Non-pigmented ciliary epithelial cell (primary cell): ENCODE measurements around the gene RIC1.
"Not testable (repeated sequence)": the region's sequence is repeated elsewhere in the genome, so short reads cannot be mapped to it uniquely, and the experiment has no call there.

Source experiments
- DNase-seq: peaks from one replicate; pipeline ENCODE4 v3.0.0-alpha.2; 2010; ENCODE audit warnings: low read depth

Gene RIC1

DNA sequence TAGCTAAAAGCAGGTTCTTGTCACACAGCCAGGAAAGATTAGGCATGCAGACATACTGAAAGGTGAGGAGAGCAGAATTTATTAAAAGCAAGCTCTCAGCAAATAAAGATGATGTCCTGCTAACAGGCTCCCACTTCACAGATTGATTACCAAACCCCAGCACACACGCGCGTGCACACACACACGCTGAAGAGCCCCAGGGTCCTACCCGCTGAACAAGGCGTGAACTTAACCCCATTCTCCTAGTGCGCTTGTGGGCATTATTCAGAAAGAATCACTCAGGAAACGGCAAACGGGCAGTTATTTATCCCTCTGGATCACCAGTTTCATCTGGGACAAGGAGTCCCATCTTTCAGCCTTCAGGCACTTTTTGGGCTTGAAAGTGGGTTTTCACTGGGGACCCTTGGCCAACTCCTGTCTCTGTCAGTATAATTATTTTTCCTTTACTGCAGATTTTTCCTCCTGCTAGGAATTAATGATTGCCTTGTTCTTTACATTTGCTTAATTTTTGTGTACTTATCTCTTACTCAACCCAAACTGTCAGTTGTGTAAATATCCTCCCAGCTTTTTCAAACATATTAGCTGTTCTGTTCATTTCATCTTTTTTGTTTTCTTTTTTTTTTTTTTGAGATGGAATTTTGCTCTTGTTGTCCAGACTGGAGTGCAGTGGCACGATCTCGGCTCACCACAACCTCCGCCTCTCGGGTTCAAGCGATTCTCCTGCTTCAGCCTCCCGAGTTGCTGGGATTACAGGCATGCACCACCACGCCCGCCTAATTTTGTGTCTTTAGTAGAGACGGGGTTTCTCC, 92.6 kb downstream of the RIC1 start:
- DNase-seq, result no peak

DNA sequence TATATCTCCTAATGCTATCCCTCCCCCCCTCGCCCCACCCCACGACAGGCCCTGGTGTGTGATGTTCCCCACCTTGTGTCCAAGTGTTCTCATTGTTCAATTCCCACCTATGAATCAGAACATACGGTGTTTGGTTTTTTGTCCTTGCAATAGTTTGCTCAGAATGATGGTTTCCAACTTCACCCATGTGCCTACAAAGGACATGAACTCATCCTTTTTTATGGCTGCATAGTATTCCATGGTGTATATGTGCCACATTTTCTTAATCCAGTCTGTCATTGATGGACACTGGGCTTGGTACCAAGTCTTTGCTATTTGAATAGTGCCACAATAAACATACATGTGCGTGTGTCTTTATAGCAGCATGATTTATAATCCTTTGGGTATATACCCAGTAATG, 93.8 kb downstream of the RIC1 start:
- DNase-seq, result not testable (repeated sequence)

DNA sequence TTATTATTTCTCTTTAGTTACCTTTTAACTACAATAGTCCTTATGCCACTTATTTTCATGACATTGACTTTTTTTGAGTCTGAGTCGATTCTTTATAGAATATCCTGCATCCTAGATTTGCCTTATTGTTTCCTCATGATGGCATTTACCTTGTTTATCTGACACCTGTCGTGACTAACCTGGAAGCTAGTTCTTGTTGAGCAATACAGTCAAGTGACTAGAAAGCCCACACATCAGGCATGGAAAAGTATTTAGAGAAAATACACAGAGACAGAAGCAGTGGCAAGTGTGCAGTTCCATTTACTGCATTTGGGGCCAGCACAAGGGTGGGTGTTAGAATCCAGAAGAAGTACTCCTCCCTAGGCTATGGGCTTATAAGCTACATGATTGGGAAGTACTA, 106.2 kb downstream of the RIC1 start:
- DNase-seq, result no peak

DNA sequence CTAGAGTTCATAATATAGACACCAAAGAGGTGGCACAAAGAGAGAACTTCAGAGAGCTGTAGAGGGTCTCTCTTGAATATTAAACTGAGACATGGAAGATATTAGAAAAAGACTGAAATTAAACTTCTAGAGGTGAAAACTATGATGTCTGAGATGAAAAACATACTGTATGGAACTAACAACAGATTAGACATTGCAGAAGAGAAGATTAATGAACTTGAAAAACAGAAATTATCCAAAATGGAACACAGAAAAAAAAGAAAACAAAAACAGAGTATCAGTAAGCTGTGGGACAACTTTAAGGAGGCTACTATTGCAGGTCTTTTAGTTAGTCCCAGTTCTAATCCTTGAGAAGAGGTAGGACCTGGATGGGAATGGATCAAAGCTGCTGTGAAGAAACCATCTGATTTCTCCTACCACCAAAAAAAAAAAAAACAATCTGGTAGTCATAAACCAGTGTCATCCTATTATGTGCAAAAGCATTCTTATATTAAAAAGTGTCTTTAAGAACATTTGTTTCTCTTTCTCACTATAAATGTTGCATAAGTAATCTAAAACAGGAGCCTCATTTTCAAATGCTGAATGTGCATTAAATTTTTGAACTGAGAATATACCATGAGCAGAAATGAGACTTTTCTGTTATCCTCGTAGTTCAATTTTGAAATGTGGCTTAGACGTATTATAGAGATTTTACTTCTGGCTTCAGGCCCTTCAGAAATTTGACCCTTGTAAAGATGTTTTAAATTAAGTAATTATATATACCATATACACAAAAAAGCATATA, 107.8 kb downstream of the RIC1 start:
- no peak for DNase-seq

DNA sequence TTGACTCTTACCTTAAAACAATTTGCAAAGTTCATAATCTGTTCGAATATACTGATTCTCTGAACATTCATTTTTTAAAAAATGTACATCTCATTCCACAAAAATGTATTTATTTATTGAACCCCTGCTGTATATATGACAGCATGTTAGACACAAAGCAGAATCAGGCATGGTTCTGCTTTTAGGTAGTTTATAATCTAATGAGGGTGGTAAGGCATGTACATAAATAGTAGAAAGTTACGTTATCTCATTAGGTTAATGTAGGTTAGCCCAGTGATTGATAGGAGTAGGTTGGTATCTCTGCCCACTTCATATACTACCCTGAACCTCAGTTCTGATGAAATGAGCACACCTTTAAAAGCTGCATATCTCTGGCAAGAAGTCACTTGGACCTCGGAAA, 114.2 kb downstream of the RIC1 start:
- DNase-seq, result no peak

DNA sequence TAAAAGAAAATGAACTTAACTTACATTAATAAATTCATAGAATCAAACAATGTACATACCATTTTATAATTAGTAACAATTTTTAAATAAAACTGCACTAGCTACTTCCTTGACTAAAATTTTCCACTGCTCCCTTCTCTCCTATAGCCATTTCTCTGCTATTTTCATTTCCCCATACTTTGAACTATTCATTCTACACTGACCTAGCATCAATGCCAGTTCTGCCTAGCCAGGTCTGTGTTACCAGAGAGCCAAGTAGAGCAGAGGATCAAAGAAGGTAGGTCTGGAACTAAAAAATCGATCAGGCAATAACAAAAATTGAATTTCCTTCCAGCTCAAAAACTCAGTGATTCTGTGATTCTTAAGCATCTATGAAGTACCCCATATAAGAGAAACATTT, 119.5 kb downstream of the RIC1 start:
- no peak for DNase-seq

DNA sequence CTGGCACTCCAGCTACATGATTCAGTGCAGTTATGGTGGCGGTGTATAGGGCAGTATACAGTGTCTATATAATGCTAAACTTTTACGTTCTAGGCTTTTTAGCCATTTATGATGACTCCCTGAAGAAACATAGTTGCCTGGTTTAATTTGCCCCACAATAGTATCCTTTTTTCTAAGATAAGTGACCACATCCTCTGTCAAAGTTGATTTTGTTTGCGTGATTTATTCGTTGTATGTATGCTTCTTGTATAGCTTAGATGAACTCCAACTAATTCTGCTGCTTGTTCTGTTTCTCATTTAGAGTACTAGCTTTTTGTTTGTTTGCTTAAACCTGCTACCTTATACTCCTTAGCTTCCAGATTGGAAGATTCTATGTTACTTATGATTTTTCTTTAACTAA, 120.4 kb downstream of the RIC1 start:
- no peak for DNase-seq

DNA sequence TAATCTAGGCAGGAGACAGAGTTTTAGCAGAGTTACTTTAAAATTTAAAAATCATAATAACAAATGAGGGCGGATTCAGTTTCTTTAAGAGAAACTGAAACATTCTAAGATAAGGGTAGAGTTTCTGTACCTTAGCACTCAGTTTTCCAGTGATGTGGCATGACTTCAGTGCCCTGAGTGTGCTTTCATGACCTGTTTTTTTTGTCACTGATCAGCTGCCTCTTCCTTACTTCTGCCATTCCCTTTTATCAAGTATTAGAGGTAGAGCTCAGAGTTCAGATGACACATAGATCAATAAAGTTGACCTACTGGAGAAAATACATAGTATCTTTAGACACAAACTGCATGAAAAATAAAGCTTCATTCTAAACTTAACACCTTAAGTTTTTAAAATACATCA, 121.7 kb downstream of the RIC1 start:
- no peak for DNase-seq

DNA sequence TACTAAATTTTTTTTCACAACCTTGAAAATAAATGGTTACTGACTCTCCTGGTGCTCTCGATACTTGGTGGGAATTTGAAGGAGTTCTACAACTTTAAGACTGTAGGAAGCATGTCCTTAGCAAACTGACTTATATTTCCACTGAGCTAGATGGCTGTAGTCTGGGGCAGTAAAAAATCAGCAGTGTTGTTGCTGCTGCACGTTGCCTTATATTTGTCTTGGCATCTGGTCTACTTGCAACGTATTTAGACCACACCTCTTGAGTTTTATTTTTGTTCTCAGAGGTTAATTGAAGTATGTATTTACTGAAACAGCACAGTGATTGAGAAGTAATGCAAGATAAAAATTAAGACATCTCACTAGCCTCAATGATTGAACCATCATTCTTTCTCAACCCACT, 127.7 kb downstream of the RIC1 start:
- no peak for DNase-seq

DNA sequence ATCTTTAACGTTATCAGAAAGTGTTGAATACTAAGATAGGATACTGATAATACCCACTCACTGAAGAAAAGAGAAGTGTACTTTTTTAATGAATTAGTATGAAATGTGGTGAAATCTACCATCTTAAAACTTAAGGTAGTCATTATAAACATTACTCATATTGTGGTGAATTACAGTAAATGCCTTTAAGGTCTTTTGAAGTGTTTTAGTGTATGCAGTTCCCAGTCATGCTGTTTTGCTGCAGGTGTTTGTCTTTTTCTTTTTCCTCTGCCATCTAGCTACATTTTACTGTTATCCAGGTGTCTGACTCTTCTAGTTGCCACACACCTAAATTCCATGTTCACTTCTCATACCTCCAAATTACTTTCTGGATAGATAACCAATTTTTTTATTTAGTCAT, 131.4 kb downstream of the RIC1 start:
- DNase-seq, result no peak

DNA sequence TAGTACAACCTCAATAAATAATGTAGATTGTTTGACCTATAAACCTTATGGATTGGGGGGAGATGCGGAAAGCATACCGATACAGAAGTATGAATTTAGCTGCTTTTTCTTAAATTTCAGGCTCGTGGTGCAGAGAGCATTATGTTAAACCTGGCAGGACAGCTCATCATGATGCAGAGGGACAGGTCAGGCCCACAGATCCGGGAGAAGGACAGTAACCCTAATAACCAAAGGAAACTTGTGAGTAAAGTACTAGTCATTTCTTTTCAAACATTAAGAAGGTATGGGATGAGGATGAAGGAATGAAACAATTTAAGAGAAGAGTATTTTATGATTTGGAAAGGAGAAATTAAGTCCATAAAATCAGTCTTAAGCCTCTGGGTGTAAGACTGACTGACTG, 133.5 kb downstream of the RIC1 start:
- DNase-seq, result no peak

DNA sequence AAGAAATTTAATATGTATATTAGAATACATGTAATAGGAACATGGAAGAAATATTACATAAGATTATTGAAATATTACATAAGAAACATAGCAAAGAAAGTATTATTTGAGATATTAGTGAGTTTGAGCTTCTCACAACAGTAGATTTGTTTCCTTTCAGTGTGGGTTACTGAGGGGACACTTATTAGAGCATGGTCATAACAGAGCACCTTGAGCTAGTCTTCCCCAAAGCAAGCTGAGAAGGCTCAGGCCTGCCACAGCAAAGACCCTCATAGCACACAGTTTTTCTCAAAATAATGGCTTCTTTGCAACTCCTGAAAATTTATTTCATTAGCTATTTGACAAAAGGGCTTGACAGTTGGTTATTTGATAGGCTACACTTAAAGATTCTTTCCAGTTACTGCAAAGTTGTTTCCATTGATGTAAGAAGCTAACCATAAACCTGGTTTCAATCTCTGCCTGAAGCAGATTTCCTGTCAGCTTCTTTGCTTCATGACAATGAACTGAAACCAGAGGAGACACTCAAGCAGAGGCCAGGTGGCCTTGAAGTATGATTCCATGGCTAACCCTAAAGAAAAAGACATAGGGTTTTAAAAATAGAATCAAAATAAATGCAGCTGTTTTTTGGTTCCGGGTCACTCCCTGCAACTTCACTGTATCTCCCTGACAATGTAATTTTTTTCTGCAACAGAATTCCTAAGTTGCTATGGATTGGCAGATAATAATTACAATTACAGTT, 135.4 kb downstream of the RIC1 start:
- no peak for DNase-seq

DNA sequence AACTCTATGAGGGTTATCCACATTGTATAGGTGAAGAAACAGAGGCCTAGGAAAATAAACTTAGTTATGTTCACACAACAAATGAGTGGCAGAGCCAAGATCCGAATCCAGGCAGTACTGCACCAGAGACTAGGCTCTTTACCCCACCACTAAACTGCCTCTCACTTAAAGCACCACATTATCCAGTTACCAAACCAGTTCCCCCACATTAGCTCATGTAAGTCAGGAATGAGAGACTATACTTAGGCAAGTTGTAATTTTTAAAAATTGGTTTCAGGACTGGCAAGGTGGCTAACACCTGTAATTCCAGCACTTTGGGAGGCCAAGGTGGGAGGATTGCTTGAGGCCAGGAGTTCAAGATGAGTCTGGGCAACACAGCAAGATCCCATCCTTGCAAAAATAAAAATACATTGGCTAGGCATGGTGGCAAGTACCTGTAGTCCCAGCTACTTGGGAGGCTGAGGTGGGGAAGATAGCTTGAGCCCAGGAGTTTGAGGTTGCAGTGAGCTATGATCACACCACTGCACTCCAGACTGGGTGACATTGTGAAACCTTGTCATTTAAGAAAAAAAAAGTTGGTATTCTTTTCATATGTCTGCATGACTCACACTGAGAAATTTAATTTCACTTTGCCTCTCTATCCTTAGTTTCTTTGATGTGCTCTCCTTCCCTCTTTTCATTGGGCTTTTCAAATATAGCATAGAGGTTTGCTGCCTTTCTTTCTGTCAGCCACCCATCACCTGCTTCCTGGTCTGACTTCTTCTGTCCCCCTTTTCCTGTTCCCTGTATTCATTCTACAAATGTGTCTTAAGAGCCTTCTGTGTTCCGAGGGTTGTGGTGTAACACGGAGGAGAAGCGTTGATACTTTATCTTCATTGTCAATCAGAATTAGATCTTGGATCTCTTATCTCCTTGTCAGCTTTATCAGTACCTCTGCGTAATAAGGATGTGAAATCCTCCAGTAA, 139.3 kb downstream of the RIC1 start:
- DNase-seq, result no peak

DNA sequence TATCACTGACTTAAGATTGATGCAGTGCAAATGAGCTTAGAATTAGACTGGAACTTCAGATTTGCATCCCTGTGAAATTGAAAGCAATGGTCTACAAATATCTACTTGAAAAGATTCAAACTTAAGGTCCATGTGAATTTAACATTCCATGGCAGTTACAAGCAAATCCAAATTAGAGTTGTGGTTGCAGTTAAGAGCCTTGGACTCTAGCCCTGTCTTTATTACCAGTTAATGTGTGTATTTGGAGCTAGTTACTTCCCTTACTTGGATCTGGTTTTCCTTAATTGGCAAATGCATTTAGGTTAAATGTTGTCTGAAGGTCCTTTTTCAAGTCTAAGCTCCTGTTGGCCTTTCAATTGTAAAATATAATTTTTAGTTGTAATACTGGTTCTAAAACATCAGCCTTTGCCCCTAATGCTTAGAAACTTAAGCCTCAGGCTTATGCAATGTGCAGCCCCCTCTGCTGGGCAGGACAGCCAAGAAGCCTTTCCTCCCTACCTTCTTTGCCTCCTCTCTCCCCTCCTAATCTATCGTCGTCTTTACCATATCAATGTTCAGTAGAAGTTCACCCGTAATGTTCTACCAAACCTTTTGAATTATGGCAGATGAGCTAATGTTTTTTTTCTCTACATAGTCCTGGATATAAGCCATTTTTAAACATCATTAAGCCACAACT, 144.6 kb downstream of the RIC1 start:
- no peak for DNase-seq

DNA sequence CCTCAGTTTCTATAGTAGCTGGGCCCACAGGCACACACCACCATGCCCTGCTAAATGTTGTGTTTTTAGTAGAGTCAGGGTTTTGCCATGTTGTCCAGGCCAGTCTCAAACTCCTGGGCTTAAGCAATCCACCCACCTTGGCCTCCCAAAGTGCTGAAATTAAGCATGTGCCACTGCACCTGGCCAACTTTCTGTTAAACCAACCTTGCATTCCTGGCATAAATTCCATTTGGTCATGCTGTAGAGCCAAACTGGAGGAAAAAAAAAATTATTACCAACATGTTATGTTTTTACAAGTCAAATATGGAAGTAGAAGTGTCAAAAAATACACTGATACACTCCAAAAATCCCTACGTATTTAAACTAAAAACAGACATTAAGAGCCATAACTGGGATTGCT, 149.9 kb downstream of the RIC1 start:
- no peak for DNase-seq

DNA sequence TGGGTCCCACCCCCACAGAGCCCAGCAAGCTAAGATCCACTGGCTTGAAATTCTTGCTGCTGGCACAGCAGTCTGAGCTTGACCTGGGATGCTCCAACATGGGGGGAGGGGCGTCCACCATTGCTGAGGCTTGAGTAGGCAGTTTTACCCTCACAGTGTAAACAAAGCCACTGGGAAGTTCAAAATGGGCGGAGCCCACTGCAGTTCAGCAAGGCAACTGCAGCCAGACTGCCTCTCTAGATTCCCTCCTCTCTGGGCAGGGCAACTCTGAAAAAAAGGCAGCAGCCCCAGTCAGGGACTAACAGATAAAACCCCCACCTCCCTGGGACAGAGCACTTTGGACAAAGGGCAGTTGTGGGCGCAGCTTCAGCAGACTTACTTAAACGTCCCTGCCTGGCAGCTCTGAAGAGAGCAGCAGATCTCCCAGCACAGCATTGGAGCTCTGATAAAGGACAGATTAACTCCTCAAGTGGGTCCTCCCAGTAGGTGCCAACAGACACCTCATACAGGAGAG, 150.9 kb downstream of the RIC1 start:
- DNase-seq, result not testable (repeated sequence)

DNA sequence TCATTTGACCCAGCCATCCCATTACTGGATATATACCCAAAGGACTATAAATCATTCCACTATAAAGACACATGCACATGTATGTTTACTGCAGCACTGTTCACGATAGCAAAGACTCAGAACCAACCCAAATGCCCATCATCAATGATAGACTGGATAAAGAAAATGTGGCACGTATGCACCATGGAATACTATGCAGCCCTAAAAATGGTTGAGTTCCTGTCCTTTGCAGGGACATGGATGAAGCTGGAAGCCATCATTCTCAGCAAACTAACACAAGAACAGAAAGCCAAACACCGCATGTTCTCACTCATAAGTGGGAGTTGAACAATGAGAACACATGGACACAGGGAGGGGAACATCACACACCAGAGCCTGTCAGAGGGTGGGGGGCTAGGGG, 154.5 kb downstream of the RIC1 start:
- DNase-seq, result not testable (repeated sequence)

DNA sequence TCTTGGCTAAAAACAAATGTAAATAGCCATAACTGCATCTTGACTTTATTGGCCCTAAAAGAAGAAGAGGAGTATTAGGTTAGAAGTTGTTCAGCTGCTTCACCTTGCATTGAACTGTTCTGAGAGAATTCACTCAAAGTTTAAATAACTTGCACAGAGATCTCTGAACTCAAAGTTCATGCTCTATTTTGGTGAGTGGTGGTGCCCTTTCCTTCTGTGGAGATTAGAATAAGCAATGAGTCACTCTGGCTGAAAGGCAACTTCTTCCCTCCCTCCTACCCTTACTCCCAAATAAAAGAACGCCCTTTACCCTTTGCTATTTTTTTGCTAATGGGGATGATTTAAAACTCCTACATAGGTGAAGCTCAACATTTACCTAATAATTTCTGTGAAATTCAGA, 155.1 kb downstream of the RIC1 start:
- DNase-seq, result no peak

DNA sequence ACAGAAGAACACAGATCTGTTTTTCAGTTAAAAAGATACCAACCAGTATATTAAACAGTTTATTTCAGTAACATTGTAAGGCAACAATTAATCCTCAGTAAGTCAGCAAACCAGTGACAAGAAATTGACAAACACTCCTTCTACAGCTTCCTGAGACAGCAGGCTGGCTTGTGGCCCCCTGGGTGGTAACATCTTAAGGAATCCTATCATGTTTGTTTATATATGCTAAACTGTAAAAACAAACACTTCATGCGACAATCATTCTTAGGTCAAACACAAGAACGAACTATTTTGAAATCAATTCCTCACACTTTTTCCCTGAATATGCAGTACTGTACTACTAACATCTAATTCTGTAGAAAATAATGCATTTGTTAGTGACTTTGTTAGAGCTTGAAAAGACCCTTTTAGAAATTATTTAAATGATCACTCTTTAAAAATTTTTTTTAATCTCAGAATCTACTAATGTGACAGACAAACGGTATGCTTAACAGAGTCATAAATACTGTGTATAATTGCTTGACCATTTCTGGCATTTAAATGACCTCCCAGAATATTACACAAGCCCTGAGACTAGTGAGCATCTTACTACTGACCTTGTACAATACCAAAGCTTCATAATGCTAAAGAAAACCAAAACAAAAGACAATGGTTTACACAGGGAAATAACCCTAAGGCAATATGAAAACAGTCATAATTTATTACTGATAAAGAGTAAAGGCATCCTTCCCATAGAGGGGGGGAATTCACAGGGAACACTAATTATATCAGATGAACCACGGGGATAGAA, 155.8 kb downstream of the RIC1 start:
- DNase-seq, result no peak
